ENCODE results near the gene URB2.
A peak's percentile ranks its signal among the peaks of the same experiment; 100 is the strongest.

URB2 gene

DNA sequence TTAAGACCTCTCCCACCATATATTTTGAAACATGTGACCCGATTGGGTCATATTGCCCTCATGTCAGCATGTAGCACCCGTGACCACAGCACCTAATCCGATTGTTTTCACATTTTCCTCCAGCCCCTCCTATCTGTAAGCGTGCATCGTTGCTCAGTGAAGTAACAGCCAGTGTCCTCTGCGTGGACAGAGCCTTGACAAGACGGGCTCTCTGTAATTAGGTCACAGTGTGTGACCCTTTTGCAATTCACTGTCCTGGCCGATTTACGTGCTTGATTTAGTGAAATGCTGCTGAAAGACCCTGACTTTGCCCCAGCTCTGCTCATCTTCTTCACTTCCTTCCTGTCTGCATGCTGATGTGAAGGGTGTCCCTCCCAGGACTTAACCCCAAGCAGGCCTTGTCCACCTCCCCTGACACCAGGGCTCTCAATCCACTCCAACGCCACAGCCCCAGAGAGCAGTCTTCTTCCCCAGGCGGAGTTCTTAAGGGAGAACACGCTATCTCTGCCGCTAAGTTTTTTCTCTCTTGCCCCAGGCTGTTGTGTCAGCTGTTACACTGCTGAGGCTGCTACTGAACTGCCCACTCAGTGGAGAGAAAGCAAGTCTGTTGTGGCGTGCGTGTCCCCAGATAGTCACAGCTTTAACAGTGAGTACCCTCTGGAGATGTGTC, 19.4 kb downstream of the URB2 start:
- no peak for TF ChIP-seq POLR2A (IDR thresholded peaks at IDR 0.05; ENCODE audit: low read depth, low read length)
- DNase-seq (ENCODE audit: insufficient read length, low spot score) (no peak), FAIRE-seq (no peak)

DNA sequence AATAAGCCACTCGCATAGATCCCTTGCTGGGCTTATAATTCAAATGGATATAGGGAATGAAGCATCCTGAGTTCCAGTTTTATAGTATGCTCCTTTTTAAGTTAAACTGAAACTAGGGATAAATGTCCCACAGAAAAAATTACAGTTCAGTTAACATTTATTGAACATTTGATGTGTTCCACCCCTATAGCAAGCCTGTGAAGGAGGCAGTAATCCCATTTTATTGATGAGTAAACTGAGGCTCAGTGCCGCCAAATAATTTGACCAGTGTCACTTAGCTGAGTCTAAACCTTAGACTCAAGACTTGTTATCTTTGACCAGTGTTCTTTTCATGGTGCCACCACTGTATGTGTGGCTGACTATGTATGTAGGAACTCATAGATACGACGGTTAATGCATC, 22.4 kb downstream of the URB2 start:
- DNase-seq (ENCODE audit: insufficient read length, low spot score): no peak
- TF ChIP-seq POLR2A (IDR thresholded peaks at IDR 0.05; ENCODE audit: low read depth, low read length): no peak
- FAIRE-seq: no peak

DNA sequence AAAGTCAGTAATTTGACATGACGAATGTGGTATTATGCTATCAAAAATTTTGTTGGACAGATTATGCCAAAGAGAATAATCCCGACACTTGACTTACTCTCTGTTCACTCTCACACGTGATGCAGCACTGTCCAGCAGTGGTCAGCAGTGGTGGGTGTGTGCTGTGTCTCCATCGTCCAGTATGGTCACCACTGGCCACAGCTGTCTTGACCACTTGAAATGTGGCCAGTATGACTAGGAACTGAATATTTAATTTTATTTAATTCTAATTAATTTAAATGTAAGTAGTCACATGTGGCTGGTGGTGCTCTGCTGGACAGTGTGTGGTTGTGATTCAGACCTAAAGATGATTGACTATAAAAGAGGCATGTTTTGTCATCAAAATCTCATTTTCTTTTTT, 24.0 kb downstream of the URB2 start:
- DNase-seq (ENCODE audit: insufficient read length, low spot score) (no peak), FAIRE-seq (no peak)

DNA sequence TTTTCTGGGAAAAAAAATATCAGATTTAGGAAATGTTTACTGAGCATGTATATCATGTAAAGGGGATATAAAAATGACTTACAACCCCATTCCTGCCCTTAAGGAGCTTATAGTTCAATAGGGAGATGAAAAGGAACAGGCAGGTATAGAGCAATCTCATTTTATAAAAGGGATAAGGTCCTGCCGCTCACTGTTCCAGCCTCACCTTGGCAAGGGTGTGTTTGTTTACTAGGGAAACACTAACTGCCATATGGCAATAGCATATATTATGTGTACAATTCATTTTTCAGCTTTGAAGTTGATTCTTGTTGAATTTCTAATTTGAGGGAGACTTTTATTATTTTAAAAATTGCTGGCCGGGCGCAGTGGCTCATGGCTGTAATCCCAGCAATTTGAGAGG, 25.5 kb downstream of the URB2 start:
- no peak for TF ChIP-seq POLR2A (IDR thresholded peaks at IDR 0.05; ENCODE audit: low read depth, low read length)
- no peak for DNase-seq (ENCODE audit: insufficient read length, low spot score)
- FAIRE-seq: no peak

More for the DNA sequence above, 24.0 kb downstream of the URB2 start:
- no peak for TF ChIP-seq POLR2A (IDR thresholded peaks at IDR 0.05; ENCODE audit: low read depth, low read length)

DNA sequence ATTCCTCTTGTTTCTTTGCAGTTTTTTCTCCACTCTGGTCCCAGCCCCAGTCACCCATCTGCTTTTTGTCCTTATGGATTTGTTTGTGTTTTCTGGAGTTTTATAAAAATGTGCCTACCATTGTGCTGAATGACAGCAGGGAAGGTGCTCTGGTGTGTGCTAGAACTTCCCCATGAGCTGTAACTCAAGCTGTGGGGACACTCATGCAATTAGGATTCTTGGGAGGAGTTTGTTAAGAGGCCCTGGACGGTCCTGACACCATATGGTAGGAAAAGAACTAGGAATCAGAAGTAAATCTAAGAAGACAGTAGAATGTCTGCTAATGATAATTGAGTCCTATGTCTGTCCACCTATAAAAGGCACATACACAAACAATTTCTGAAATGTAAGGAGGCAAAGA, 27.4 kb downstream of the URB2 start:
- DNase-seq (ENCODE audit: insufficient read length, low spot score) (no peak), FAIRE-seq (no peak)
- TF ChIP-seq POLR2A (IDR thresholded peaks at IDR 0.05; ENCODE audit: low read depth, low read length): no peak

DNA sequence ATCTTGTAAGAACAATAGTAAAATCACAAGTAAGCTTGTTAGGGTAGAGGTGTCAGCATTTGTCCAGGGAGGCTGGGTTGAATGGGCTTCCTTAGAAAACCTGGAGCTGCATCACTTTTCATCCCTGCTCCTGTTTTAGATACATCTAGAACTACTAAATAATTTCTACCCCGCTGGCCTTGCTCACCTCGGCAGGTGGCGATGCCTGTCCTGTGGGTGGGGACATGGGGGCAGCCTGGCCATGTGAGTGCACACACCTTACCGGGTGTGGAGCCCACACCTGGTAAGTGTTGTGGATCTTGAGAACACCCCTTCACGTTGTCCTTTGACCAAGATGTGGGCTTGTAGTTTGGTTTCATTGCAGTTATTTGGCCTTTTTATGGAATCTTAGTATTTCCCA, 29.7 kb downstream of the URB2 start:
- no peak for DNase-seq (ENCODE audit: insufficient read length, low spot score)
- no peak for FAIRE-seq
- no peak for TF ChIP-seq POLR2A (IDR thresholded peaks at IDR 0.05; ENCODE audit: low read depth, low read length)

DNA sequence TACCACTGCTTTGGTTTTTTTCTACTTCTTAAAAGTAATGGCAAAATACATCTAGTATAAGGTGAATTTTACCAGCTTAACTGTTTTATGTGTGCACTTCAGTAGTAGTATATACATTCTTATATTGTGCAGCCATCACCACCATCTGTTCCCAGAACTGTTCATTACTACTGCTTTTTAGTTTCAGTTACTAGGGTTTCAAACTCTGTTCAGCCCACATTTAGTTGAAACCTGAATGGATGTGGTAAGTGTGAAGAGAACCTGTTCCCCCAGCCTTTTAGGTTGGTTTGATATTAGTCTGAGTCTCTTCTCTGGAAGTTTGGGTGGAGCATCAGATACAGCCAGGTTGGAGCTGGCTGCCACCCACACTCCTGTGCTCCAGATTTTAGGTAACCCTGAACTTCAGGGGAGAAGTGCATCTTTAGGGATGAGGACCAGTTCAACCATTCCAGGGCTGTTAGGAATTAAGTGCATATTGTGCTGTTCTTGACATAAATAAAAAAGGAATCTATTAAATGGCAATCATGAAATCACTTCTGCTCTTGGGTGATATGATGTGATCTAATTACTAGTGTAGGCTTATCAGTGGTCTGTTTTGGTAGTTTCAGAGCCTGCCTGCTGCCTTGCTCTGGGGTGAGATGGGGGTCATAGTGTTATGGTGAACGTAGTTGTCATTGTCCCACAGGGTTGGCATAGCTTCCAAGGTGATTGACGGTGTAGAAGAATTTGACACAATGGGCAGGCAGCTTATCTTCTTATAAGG, 32.1 kb downstream of the URB2 start:
- FAIRE-seq (no peak), DNase-seq (ENCODE audit: insufficient read length, low spot score) (no peak)
- no peak for TF ChIP-seq POLR2A (IDR thresholded peaks at IDR 0.05; ENCODE audit: low read depth, low read length)

DNA sequence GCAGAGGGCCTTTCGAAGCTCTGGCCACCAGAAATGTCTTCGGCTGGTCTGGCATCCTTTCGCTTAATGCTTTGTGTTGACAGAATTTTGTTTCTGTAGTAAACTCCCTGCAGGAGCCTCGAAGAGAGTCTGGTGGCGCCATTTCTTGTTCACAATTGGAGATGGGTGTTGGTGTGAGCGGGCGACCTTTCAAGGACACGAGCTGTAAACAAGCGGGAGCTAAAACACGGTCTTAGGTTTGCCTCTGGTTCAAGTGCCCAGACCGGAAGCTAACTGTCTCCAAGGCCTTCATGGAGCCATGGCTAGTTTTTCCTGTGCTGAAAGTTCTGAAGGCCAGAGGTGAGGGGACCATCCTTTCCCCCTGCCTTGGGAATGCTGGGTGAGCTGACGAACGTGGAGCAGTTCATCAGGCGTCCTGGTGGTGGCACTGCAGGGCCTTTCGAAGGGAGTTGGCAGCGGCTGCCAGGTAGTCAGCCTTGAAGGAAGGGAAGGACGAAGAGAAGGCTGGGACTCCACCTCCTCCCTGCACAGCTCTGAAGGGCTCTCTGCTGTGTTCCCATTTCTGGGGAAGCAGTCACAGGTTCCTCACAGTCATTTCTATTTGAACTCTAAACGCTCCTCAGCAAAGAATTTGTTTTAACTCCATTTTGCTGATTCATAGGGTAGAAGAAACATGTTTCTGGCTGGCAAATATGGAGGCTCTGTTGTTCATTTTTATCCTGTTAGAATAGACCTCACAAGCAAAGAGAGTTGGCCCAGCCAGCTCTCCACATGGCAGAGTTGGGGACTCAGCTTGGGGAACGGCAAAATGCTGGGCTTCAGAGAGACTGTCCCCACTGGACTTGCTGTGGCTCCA, 35.2 kb downstream of the URB2 start:
- TF ChIP-seq POLR2A (IDR thresholded peaks at IDR 0.05; ENCODE audit: low read depth, low read length): no peak
- FAIRE-seq: no peak
- peak; percentile 77 for DNase-seq (ENCODE audit: insufficient read length, low spot score)

DNA sequence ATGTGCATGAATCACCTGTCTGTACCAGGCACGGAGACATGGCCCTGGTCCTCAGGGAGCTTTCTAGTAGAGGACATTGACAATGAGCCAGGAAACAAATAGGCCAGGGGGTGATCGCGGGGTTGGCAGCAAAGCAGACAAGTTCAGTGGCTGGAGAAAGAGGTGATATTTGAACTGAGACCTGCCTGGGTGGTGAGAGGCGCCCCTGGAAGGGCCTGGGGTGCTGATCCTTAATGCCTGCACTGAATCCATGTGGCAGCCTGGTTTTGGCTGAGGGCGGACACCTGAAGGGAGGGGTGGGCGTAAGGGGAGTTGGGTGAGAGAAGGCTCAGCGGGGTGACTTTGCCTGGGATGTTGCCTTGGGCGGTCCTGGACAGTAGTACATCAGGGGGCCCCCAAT, 35.9 kb downstream of the URB2 start:
- DNase-seq (ENCODE audit: insufficient read length, low spot score): no peak
- no peak for TF ChIP-seq POLR2A (IDR thresholded peaks at IDR 0.05; ENCODE audit: low read depth, low read length)
- FAIRE-seq: no peak

DNA sequence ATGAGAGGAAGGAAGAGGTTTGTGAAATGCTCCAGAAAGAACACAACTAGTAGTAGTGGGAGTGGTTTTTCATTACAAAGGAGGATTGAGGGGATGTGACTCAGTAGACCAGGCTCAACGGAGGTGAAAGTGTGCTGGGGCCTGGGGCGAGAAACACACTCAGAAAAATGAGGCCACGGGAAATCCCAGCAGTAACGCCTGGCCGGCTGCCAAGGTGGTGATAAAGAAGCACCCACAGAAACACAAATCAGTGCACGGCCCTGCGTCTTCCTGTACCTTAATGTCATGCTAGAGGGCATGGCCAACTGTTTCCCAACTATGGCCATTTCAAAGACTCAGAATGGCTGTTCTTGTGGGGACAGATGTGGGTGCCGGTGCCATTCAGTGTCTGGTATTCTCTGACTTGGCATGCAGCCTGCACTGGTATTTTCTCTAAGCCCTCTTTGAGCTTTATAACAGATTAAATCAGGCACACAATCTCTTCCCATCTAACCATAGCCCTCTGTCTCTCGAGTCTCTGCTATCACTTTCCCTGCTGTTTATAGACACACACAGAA, 38.2 kb downstream of the URB2 start:
- no peak for TF ChIP-seq POLR2A (IDR thresholded peaks at IDR 0.05; ENCODE audit: low read depth, low read length)
- no peak for DNase-seq (ENCODE audit: insufficient read length, low spot score)

DNA sequence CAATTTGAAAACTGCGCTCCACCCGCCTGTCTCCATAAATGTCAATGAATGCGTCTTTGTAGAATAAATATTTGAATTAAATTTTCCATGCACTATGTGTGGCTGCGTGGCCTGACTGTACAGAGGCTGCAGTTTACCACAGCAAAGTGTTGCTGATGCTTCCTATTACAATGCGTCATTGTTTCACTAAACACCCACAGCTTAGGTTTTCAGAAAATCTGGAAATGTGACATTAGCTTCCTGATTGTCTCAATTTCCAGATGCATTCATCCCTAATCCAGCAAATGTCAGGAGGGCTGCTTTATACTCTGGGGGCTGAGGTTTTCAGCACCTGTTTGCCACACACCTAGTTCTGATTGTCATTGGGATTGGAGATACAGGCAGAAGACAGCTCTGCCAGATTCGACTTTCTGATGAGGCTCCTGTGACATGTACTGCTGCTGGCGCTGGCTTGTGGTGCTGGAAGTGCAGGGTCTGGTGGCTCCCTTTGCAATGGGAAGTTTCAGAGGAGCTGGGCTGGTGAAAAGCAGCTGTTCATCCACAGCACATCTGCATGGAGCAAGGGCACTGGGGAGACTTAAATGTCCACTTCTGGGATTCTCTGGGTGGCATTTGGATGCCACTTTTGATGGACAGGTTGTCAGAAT, 40.0 kb downstream of the URB2 start:
- TF ChIP-seq POLR2A (IDR thresholded peaks at IDR 0.05; ENCODE audit: low read depth, low read length): no peak
- FAIRE-seq (no peak), DNase-seq (ENCODE audit: insufficient read length, low spot score) (no peak)

More for the DNA sequence above, 38.2 kb downstream of the URB2 start:
- no peak for FAIRE-seq

DNA sequence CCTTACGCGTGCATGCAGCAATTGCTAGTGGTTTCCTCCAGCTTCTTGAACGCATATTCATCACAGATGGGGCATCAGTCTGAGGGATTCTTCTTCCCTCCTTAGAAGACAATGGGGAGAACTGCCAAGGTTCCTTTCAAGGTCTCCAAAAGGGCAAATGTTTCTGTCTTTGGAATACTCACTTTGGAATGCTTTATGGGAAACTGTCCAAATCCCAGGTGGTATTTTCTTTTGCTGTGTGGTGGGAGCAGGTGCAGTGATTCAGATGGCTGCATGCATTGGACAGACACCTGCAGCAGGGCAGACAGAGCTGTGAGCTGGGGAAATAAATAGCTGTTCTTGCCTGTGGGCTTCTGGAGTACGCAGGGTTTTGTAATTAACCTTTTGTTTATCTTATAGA, 40.5 kb downstream of the URB2 start:
- DNase-seq (ENCODE audit: insufficient read length, low spot score) (no peak), FAIRE-seq (no peak)
- TF ChIP-seq POLR2A (IDR thresholded peaks at IDR 0.05; ENCODE audit: low read depth, low read length): no peak

DNA sequence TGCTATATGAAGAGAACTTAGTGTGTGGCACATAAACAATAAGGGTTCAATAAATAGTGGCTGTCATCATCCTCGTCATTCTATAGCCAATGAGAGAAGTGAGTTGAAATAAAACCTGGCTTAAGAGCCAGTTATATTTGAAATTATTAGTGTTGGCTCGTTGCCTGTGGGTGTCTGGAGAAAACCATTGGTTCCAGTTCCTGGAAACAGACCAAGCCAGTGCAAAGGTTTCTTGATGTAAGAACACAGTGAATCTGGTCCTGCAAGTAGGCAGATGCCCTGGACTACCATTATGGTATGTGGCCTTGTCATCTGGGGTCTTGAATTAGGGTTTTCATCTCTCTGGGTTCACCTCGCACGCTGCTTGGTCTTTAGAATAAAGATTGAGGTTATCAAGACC, 43.3 kb downstream of the URB2 start:
- no peak for TF ChIP-seq POLR2A (IDR thresholded peaks at IDR 0.05; ENCODE audit: low read depth, low read length)
- DNase-seq (ENCODE audit: insufficient read length, low spot score) (no peak), FAIRE-seq (no peak)

DNA sequence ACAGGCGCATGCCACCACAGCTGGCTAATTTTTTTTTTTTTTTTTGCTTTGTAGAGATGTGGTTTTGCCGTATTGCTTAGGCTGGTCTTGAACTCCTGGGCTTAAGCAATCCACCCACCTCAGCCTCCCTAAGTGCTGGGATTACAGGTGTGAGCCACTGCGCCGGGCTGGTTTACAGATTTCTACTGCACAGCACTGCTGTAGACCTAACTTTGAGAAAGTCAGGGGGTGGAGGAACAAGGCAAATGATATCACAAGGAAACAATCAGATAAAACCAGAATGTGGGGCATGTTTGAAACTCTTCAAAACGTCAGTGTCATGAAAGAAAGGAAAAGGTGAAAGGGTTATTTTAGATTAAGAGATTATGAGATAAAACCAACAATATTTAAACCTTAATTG, 45.3 kb downstream of the URB2 start:
- FAIRE-seq (no peak), DNase-seq (ENCODE audit: insufficient read length, low spot score) (no peak)
- TF ChIP-seq POLR2A (IDR thresholded peaks at IDR 0.05; ENCODE audit: low read depth, low read length): no peak
